ENCODE data around the gene KRT76.

GRCh38 chr12:52766351-52767019 is 10.7 kb downstream of the KRT76 start:
- no peak for TF ChIP-seq CTCF (IDR thresholded peaks at IDR 0.05; ENCODE audit: insufficient read depth, low read length)
- no peak for TF ChIP-seq POLR2AphosphoS5 (IDR thresholded peaks at IDR 0.05; ENCODE audit: low read depth)
- TF ChIP-seq REST (IDR thresholded peaks at IDR 0.05; ENCODE audit: insufficient replicate concordance, low read depth): no peak
- no peak for TF ChIP-seq GABPA (IDR thresholded peaks at IDR 0.05; ENCODE audit: low read depth)
- no peak for TF ChIP-seq SPI1 (IDR thresholded peaks at IDR 0.05; ENCODE audit: borderline replicate concordance, low read depth)

Measured in HL-60 (cell line).